Measurements from ENCODE around the gene SCAPER. TPM values are rescaled to one million over a fixed set of nuclear protein-coding genes. Genes with fewer than 3 reads are reported as not detected.

Gene SCAPER
- total RNA-seq, 1 donor, result 8.3 TPM

DNA sequence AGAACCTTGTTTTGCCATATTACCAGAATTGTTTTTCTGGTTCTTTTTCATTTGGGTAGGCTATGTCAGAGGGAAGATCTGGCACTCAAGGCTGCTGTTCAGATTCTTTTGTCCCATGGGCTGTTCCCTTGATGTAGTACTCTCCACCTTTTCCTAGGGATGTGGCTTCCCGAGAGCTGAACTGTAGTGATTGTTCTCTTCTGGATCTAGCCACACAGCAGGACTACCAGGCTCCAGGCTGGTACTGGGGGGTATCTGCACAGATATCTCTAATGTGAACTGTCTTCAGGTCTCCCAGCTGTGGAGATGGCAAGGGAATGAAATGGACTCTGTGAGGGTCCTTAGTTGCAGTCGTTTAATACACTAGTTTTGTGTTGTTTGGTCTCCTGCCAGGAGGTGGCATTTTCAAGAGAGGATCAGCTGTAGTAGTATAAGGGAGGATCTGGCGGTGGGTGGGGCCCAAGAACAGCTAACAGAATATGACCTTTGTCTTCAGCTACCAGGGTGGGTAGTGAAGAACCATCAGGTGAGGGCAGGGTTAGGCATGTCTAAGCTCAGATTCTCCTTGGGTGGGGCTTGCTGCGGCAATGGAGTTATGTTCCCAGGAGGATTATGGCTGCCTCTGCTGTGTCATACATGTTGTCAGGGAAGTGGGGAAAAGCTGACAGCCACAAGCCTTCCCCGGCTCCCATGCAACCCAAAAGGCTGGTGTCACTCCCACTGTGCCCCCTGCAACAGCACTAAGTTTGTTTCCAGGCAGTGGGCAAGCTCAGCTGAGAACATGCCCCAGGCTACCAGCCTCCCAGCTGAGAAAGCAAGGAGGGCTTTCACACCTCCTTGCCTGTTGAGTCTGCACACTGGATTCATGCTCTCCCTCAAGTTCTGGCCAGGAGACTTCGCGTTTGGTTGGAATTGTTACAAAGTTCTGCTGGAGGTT, 316.1 kb downstream of the SCAPER start:
- Histone ChIP-seq H3K79me2 (ENCODE audit: insufficient read depth, low read length) (no peaks in the 10 kb centered on the region), H3K27me3 (ENCODE audit: insufficient read depth, low read length) (no peaks in the 10 kb centered on the region), H4K20me1 (ENCODE audit: insufficient read depth, low read length) (no peaks in the 10 kb centered on the region), H3K4me1 (ENCODE audit: insufficient read depth, low read length) (no peaks in the 10 kb centered on the region), H3K9me3 (ENCODE audit: low read depth, low read length) (no peaks in the 10 kb centered on the region), H3K36me3 (ENCODE audit: insufficient read depth, low read length) (no peaks in the 10 kb centered on the region), H2AFZ (ENCODE audit: low read length) (no peak overlapping the region), H3K4me2 (ENCODE audit: insufficient read depth, low read length) (no peak overlapping the region), H3K4me3 (ENCODE audit: insufficient read depth, low read length) (no peak overlapping the region), H3K27ac (ENCODE audit: low read depth, low read length) (no peak overlapping the region)
- no peak for DNase-seq (ENCODE audit: insufficient read length, low spot score, missing footprints)
- TF ChIP-seq, protein P1, sequence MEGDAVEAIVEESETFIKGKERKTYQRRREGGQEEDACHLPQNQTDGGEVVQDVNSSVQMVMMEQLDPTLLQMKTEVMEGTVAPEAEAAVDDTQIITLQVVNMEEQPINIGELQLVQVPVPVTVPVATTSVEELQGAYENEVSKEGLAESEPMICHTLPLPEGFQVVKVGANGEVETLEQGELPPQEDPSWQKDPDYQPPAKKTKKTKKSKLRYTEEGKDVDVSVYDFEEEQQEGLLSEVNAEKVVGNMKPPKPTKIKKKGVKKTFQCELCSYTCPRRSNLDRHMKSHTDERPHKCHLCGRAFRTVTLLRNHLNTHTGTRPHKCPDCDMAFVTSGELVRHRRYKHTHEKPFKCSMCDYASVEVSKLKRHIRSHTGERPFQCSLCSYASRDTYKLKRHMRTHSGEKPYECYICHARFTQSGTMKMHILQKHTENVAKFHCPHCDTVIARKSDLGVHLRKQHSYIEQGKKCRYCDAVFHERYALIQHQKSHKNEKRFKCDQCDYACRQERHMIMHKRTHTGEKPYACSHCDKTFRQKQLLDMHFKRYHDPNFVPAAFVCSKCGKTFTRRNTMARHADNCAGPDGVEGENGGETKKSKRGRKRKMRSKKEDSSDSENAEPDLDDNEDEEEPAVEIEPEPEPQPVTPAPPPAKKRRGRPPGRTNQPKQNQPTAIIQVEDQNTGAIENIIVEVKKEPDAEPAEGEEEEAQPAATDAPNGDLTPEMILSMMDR (IDR thresholded peaks at IDR 0.05; ENCODE audit: extremely low read depth, low read depth, low read length), result no peak

DNA sequence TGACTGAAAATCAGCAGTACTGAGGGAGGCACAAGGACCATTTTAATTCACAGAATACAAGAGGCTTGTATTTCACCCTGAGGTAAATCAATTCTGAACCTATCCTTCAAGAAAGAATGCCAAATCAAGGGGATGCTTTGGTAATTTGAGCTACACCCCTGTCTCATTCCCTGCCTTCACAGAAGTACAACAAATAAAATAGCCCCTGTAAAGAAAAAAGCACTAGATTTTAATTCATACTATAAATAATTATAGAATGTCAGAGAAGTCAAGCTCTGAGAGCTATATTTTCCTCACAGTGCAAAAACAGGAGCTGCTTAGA, 319.6 kb downstream of the SCAPER start:
- H4K20me1 ChIP-seq (ENCODE audit: insufficient read depth, low read length), result no peaks in the 10 kb centered on the region
- TF ChIP-seq, protein P1 (IDR thresholded peaks at IDR 0.05; ENCODE audit: extremely low read depth, low read depth, low read length), result no peak
- peaks cover 5% of the 10 kb centered on the region for H3K9me3 ChIP-seq (ENCODE audit: low read depth, low read length)
- no peaks in the 10 kb centered on the region for H3K4me1 ChIP-seq (ENCODE audit: insufficient read depth, low read length)
- no peak overlapping the region for H2AFZ ChIP-seq (ENCODE audit: low read length)
- H3K4me2 ChIP-seq (ENCODE audit: insufficient read depth, low read length), result no peak overlapping the region
- no peak for DNase-seq (ENCODE audit: insufficient read length, low spot score, missing footprints)
- H3K36me3 ChIP-seq (ENCODE audit: insufficient read depth, low read length), result no peaks in the 10 kb centered on the region
- no peak overlapping the region for H3K27ac ChIP-seq (ENCODE audit: low read depth, low read length)
- H3K79me2 ChIP-seq (ENCODE audit: insufficient read depth, low read length), result no peaks in the 10 kb centered on the region
- H3K4me3 ChIP-seq (ENCODE audit: insufficient read depth, low read length), result no peak overlapping the region
- no peaks in the 10 kb centered on the region for H3K27me3 ChIP-seq (ENCODE audit: insufficient read depth, low read length)

DNA sequence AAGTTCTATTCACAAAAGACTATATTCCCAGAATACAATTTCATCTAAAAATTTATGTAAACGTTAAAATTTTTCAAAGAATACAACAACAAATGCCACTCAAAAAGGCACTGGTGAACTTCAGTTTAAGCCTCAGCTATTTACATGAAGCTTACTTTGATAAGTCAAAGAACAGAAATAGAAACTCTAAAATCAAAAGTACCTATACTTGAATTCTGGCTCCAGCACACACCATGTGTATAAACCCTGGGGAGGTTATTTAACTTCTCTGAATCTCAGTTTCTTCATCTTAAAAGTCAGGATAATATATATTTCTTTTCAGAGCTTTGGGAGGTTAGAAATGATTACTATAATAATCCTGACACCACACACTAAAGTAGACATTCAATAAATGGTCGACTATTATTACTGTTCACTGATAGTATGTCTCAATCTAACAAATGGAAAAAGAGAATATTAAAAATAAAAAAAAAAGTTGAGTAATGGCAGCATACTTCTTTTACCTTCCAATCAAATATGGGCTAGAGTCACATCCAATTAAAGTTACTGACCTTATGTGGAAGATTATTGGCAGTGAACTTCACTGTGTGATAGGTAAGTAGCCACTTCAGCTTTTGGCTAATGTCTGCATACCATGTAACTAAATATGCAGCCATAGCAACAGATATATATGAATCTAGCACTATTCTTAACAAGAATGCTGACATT, 320.1 kb downstream of the SCAPER start:
- no peak for DNase-seq (ENCODE audit: insufficient read length, low spot score, missing footprints)

More for the DNA sequence above, 320.1 kb downstream of the SCAPER start:
- Histone ChIP-seq H3K27ac (ENCODE audit: low read depth, low read length) (no peak overlapping the region), H3K27me3 (ENCODE audit: insufficient read depth, low read length) (no peaks in the 10 kb centered on the region), H3K4me3 (ENCODE audit: insufficient read depth, low read length) (no peak overlapping the region), H3K4me2 (ENCODE audit: insufficient read depth, low read length) (no peak overlapping the region), H4K20me1 (ENCODE audit: insufficient read depth, low read length) (no peaks in the 10 kb centered on the region), H3K4me1 (ENCODE audit: insufficient read depth, low read length) (no peaks in the 10 kb centered on the region), H2AFZ (ENCODE audit: low read length) (no peak overlapping the region), H3K9me3 (ENCODE audit: low read depth, low read length) (peaks cover 5% of the 10 kb centered on the region), H3K36me3 (ENCODE audit: insufficient read depth, low read length) (no peaks in the 10 kb centered on the region), H3K79me2 (ENCODE audit: insufficient read depth, low read length) (no peaks in the 10 kb centered on the region)
- TF ChIP-seq, protein P1 (IDR thresholded peaks at IDR 0.05; ENCODE audit: extremely low read depth, low read depth, low read length), result no peak
